Endothelial cell of umbilical vein (primary cell): ENCODE data around the gene USP46. TPM values are rescaled to one million over a fixed set of nuclear protein-coding genes. Genes with fewer than 3 reads are reported as not detected.

Experiments
- BruUV-seq: library from RNA; stranded (reverse); fragments of 400-500 nt; replicated peaks from 2 replicates; lab custom pipeline; 2021; lab: Mats Ljungman, UMichigan
- CTCF ChIA-PET: fragments of 300-600, 350-600 bp; sonication (Branson Sonifier 250); formaldehyde crosslinking; loops from one replicate; lab custom pipeline; 2021; ENCODE audit warnings: antibody characterized with exemption, inconsistent platforms; lab: Charles Lee
- POLR2A ChIA-PET: fragments of 300-600, 350-600 bp; sonication (Branson Sonifier 250); formaldehyde crosslinking; loops from one replicate; lab custom pipeline; 2021; ENCODE audit warnings: antibody characterized with exemption, inconsistent platforms; lab: Charles Lee
- DNase-seq: peaks from one replicate; pipeline ENCODE4 v3.0.0-alpha.2; 2011; ENCODE audit warnings: low read depth, low spot score
- FAIRE-seq: peaks from 2 replicates; lab custom pipeline; 2011; peaks lifted over from hg19 to GRCh38; lab: Jason Lieb, UNC
- H2AFZ ChIP-seq: 2 replicates; pipeline ENCODE4 v1.6.0; 2012; ENCODE audit warnings: low read depth, low read length, control low read depth, inconsistent platforms
- H3K27ac ChIP-seq: 2 replicates; pipeline ENCODE4 v1.5.1; 2011; ENCODE audit warnings: low read depth, mild to moderate bottlenecking, control low read depth, low read length, moderate library complexity; ENCODE audit not compliant: insufficient read depth
- H3K27me3 ChIP-seq, 2 experiments: 2 replicates each; pipeline versions ENCODE4 v1.6.0 to v1.6.1; 2011; ENCODE audit warnings: low read length in 2 of 2, mixed read lengths in 1 of 2; ENCODE audit not compliant: control insufficient read depth in 2 of 2, insufficient read depth in 2 of 2
- H3K36me3 ChIP-seq, 2 experiments: 2 replicates in 1 of 2; 3 replicates in 1 of 2; pipeline ENCODE4 v1.5.1; 2011; ENCODE audit warnings: low read length in 2 of 2, mild to moderate bottlenecking in 1 of 2, moderate library complexity in 1 of 2; ENCODE audit not compliant: control insufficient read depth in 2 of 2, insufficient read depth in 2 of 2; ENCODE audit errors: extremely low read depth in 1 of 2
- H3K4me1 ChIP-seq: 3 replicates; pipeline ENCODE4 v1.5.1; 2011; ENCODE audit warnings: mild to moderate bottlenecking, low read length; ENCODE audit not compliant: control insufficient read depth, insufficient read depth; ENCODE audit errors: extremely low read depth
- H3K4me2 ChIP-seq: 2 replicates; pipeline ENCODE4 v1.6.1; 2011; ENCODE audit warnings: low read length, control low read depth, mixed read lengths; ENCODE audit not compliant: insufficient read depth
- H3K4me3 ChIP-seq, 3 experiments: fragments of 200-600 bp in 1 of 3; sonication (generic), shearing (Covaris generic) in 1 of 3; replicated peaks in 1 of 3; 2 replicates each; pipeline ENCODE4 v1.5.1; 2011 to 2016; ENCODE audit warnings: control low read depth in 3 of 3, low read length in 3 of 3, mild to moderate bottlenecking in 2 of 3, inconsistent platforms in 1 of 3, low read depth in 1 of 3, moderate library complexity in 1 of 3; ENCODE audit not compliant: insufficient read depth in 1 of 3
- H3K79me2 ChIP-seq: 2 replicates; pipeline ENCODE4 v1.6.0; 2012; ENCODE audit warnings: low read length, inconsistent platforms; ENCODE audit not compliant: control insufficient read depth, insufficient read depth
- H3K9ac ChIP-seq: replicated peaks from 2 replicates; pipeline ENCODE3; 2011; ENCODE audit warnings: low read length, control low read depth; ENCODE audit not compliant: insufficient read depth; ENCODE audit errors: extremely low read depth
- H3K9me1 ChIP-seq: replicated peaks from 3 replicates; pipeline ENCODE4 v1.6.0; 2011; ENCODE audit warnings: mild to moderate bottlenecking, low read length; ENCODE audit not compliant: control insufficient read depth, insufficient read depth; ENCODE audit errors: extremely low read depth
- H3K9me3 ChIP-seq: replicated peaks from 2 replicates; pipeline ENCODE4 v1.5.1; 2012; ENCODE audit warnings: low read length, inconsistent platforms; ENCODE audit not compliant: control insufficient read depth, insufficient read depth
- H4K20me1 ChIP-seq: replicated peaks from 2 replicates; pipeline ENCODE3; 2011; ENCODE audit warnings: mild to moderate bottlenecking, low read length; ENCODE audit not compliant: control insufficient read depth, insufficient read depth; ENCODE audit errors: extremely low read depth
- CTCF ChIP-seq, 2 donors: IDR thresholded peaks; 1 replicate in 1 of 2; 2 replicates in 1 of 2; pipeline ENCODE4 v1.5.1; 2011; ENCODE audit warnings: low read length in 2 of 2, mild to moderate bottlenecking in 2 of 2, moderate library complexity in 2 of 2, control low read depth in 1 of 2, inconsistent platforms in 1 of 2, low read depth in 1 of 2; ENCODE audit not compliant: insufficient read depth in 1 of 2; ENCODE audit errors: extremely low read depth in 1 of 2
- EZH2 ChIP-seq: IDR thresholded peaks from 2 replicates; pipeline ENCODE4 v1.6.1; 2012; ENCODE audit warnings: borderline replicate concordance, low read depth, mild to moderate bottlenecking, moderate library complexity, low read length, inconsistent platforms; ENCODE audit not compliant: severe bottlenecking
- GATA2 ChIP-seq: IDR thresholded peaks from 2 replicates; pipeline ENCODE4 v1.7.0; 2011; ENCODE audit warnings: low read depth, mild to moderate bottlenecking, moderate library complexity, mixed read lengths, low read length; ENCODE audit not compliant: insufficient read length, insufficient read depth
- JUN ChIP-seq: IDR thresholded peaks from 2 replicates; pipeline ENCODE4 v1.6.1; 2011; ENCODE audit warnings: borderline replicate concordance, low read depth; ENCODE audit not compliant: insufficient read length, insufficient read depth
- MYC ChIP-seq: IDR thresholded peaks from one replicate; pipeline ENCODE4 v1.6.1; 2011; ENCODE audit warnings: mild to moderate bottlenecking, low read depth, low read length
- POLR2A ChIP-seq: IDR thresholded peaks from 2 replicates; pipeline ENCODE4 v1.6.1; 2012; ENCODE audit warnings: low read depth, mild to moderate bottlenecking, control low read depth, low read length
- POLR2AphosphoS5 ChIP-seq: IDR thresholded peaks from 2 replicates; pipeline ENCODE4 v1.6.1; 2012; ENCODE audit warnings: low read depth, mild to moderate bottlenecking, control low read depth, low read length, moderate library complexity; ENCODE audit not compliant: insufficient read depth
- dilution Hi-C: fragments of 300-500 bp; cut with MboI; formaldehyde crosslinking; loops from one replicate; pipeline ENCODE4 v1.15.0; 2019; ENCODE audit warnings: low sequenced_read_pairs; ENCODE audit not compliant: extremely low pct_ligation_motif_present
- intact Hi-C: fragments of 100-400 bp; cut with micrococcal nuclease; formaldehyde crosslinking; loops from one replicate; pipeline ENCODE4 v1.10.0; 2022
- polyA plus RNA-seq, 4 experiments: library from polyadenylated mRNA; depleted of rRNA in 3 of 4; stranded (reverse) in 3 of 4; unstranded in 1 of 4; fragments of >200 nt; gene quantifications; 2 replicates each; pipeline versions ENCODE4 v1.2.1 to v1.2.3, GENCODE V29; 2011 to 2012; ENCODE audit warnings: missing spikeins in 1 of 4
- total RNA-seq: library from RNA; stranded (reverse); gene quantifications from 2 replicates; pipeline ENCODE4 v1.2.3, GENCODE V29; 2021
- TF ChIP-seq, protein P1 (sequence below): IDR thresholded peaks from 2 replicates; pipeline ENCODE4 v1.6.1; 2011; ENCODE audit not compliant: insufficient read depth, insufficient read length

USP46 gene
- total and polyA plus RNA-seq, 2 donors (not counting 3 experiments of a cell fraction or from before 2014, with no cell fraction given), result 5.2 to 23.7 TPM

DNA sequence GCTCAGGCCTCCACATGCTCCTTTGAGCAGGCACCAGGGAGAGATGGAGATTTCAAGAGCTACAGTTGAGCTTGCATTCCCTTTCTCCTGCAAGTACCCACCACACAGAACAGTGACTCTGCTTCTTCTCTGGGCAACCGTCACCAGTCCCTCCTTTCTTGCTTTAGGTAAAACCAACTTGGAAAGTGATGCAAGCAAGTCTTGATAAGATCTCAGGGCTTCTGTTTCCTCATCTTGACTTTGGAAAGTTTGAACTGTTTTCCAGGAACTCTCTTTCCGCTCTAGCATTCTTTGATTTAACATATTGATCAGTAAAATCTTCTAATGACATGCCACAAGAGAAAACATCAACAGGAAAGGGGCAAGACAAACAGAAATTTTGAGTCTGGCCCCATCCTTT lies 73.7 kb downstream of the USP46 start:
- intact Hi-C loops, result loop anchor here (5.0 kb wide), 2 partner anchors 1647 to 1697 kb away; no protein-coding TSS in a partner anchor

More for the DNA sequence above, 73.7 kb downstream of the USP46 start:
- dilution Hi-C loops, result no loop called here
- no peaks in the 10 kb centered on the region for H3K79me2 ChIP-seq
- BruUV-seq, result no TSS peak
- peaks cover 17% of the 10 kb centered on the region for H3K4me1 ChIP-seq
- no peak overlapping the region for H3K4me2 ChIP-seq
- POLR2A ChIA-PET, result interaction anchor here (0.5 kb wide), 1 partner anchor 14 kb away, joined by 8 read pairs; no protein-coding TSS in a partner anchor
- no peaks in the 10 kb centered on the region for H3K36me3 ChIP-seq
- peaks cover 0 to 4% of the 10 kb centered on the region in 2 experiments for H3K27me3 ChIP-seq
- FAIRE-seq, result no peak
- TF ChIP-seq CTCF (IDR thresholded peaks at IDR 0.05; ENCODE audit: extremely low read depth in 1 of 2, insufficient read depth in 1 of 2, low read depth in 1 of 2, low read length in 2 of 2) (no peak), MYC (no peak), JUN (no peak), GATA2 (no peak), POLR2A (no peak), POLR2AphosphoS5 (no peak), EZH2 (no peak)
- TF ChIP-seq, protein P1, sequence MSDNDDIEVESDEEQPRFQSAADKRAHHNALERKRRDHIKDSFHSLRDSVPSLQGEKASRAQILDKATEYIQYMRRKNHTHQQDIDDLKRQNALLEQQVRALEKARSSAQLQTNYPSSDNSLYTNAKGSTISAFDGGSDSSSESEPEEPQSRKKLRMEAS, result no peak
- no peak overlapping the region for H3K27ac ChIP-seq
- no peaks in the 10 kb centered on the region for H3K9me1 ChIP-seq
- no peak overlapping the region for H2AFZ ChIP-seq
- H3K9me3 ChIP-seq, result no peaks in the 10 kb centered on the region
- H3K9ac ChIP-seq, result no peak overlapping the region
- CTCF ChIA-PET, result interaction anchor here (2.2 kb wide), 1 partner anchor 39 kb away, joined by 8 read pairs; no protein-coding TSS in a partner anchor
- no peaks in the 10 kb centered on the region for H4K20me1 ChIP-seq
- DNase-seq, result no peak
- no peak overlapping the region for H3K4me3 ChIP-seq
